HG03097 (cell line): ENCODE measurements around the gene APOBEC3B.
"Not testable (repeated sequence)": the region's sequence is repeated elsewhere in the genome, so short reads cannot be mapped to it uniquely, and the experiment has no call there.

Source experiments
- ATAC-seq: cut with Tn5 transposase; IDR thresholded peaks from one replicate; pipeline ENCODE4 v1.9.1; 2021; ENCODE audit not compliant: unreplicated experiment, low FRiP score

The APOBEC3B gene

GRCh38 chr22:38950527-38951295, 31.4 kb upstream of the APOBEC3B start:
- no peak for ATAC-seq

- no peak for ATAC-seq
These were observed 30.4 kb upstream of the APOBEC3B start for GRCh38 chr22:38951734-38952133.

GRCh38 chr22:38952281-38952993, 29.7 kb upstream of the APOBEC3B start:
- no peak for ATAC-seq

GRCh38 chr22:38953091-38953490, 29.1 kb upstream of the APOBEC3B start:
- ATAC-seq = no peak

GRCh38 chr22:38953577-38954413, 28.4 kb upstream of the APOBEC3B start:
- peak; percentile 55 for ATAC-seq

GRCh38 chr22:38954414-38955043, 27.6 kb upstream of the APOBEC3B start:
- ATAC-seq = no peak

GRCh38 chr22:38955250-38955905, 26.8 kb upstream of the APOBEC3B start:
- no peak for ATAC-seq

- ATAC-seq = no peak
These were observed 26.2 kb upstream of the APOBEC3B start for GRCh38 chr22:38955926-38956325.

GRCh38 chr22:38956551-38956950, 25.6 kb upstream of the APOBEC3B start:
- ATAC-seq = no peak

- ATAC-seq = no peak
These were observed 24.9 kb upstream of the APOBEC3B start, which contains the start of gene APOBEC3A for GRCh38 chr22:38957046-38957770. Gene APOBEC3A (plus strand): TSS chr22:38957609. CDS start chr22:38957692, 83 bp downstream.

GRCh38 chr22:38957808-38958650, 24.1 kb upstream of the APOBEC3B start:
- ATAC-seq = no peak

- ATAC-seq = not testable (repeated sequence)
These were observed 23.6 kb upstream of the APOBEC3B start for GRCh38 chr22:38958651-38958943.

- no peak for ATAC-seq
These were observed 22.6 kb upstream of the APOBEC3B start for GRCh38 chr22:38959590-38959989.

- ATAC-seq = not testable (repeated sequence)
These were observed 21.5 kb upstream of the APOBEC3B start for GRCh38 chr22:38960673-38961072.

- not testable (repeated sequence) for ATAC-seq
These were observed 18.8 kb upstream of the APOBEC3B start for GRCh38 chr22:38963291-38963738.

- ATAC-seq = no peak
These were observed 18.3 kb upstream of the APOBEC3B start for GRCh38 chr22:38963872-38964271.

- ATAC-seq = no peak
These were observed 17.8 kb upstream of the APOBEC3B start for GRCh38 chr22:38964306-38964705.

GRCh38 chr22:38964989-38965388, 17.2 kb upstream of the APOBEC3B start:
- ATAC-seq = no peak
